NB4 (cell line): ENCODE results near the gene NGB.

Experiments used
- DNase-seq: peaks from one replicate; pipeline ENCODE4 v3.0.0; 2010; ENCODE audit warnings: low read depth
- H3K4me3 ChIP-seq: one replicate; pipeline ENCODE4 v1.5.1; 2011; ENCODE audit warnings: mild to moderate bottlenecking, low read depth, low read length, moderate library complexity
- CTCF ChIP-seq: IDR thresholded peaks from one replicate; pipeline ENCODE4 v1.5.1; 2012; ENCODE audit warnings: low read depth, low read length
- MAX ChIP-seq: IDR thresholded peaks from 2 replicates; pipeline ENCODE4 v1.6.1; 2011; ENCODE audit warnings: low read depth, low read length
- MYC ChIP-seq: IDR thresholded peaks from 2 replicates; pipeline ENCODE4 v1.6.1; 2011; ENCODE audit warnings: low read depth, low read length
- POLR2A ChIP-seq: IDR thresholded peaks from 2 replicates; pipeline ENCODE4 v1.6.1; 2011; ENCODE audit warnings: mild to moderate bottlenecking; ENCODE audit not compliant: insufficient read length; ENCODE audit errors: extremely low read depth

NGB gene

GRCh38 chr14:77278461-77279230 lies 7.6 kb upstream of the NGB start:
- TF ChIP-seq POLR2A (no peak), MAX (no peak), MYC (no peak), CTCF (no peak)
- H3K4me3 ChIP-seq: no peak overlapping the region
- DNase-seq: no peak

- TF ChIP-seq MYC: no peak
- TF ChIP-seq POLR2A: no peak
- no peak for TF ChIP-seq CTCF
- no peak for TF ChIP-seq MAX
- no peak overlapping the region for H3K4me3 ChIP-seq
- DNase-seq: no peak
Measured at GRCh38 chr14:77276959-77277358, 6.0 kb upstream of the NGB start.

- TF ChIP-seq MAX (no peak), CTCF (no peak), MYC (no peak), POLR2A (no peak)
- no peak for DNase-seq
Measured at GRCh38 chr14:77276295-77276935, 5.4 kb upstream of the NGB start.

GRCh38 chr14:77275601-77276017 lies 4.6 kb upstream of the NGB start:
- H3K4me3 ChIP-seq: no peak overlapping the region
- no peak for DNase-seq
- TF ChIP-seq POLR2A: no peak

More at GRCh38 chr14:77276295-77276935, 5.4 kb upstream of the NGB start:
- H3K4me3 ChIP-seq: no peak overlapping the region

- no peak for DNase-seq
- TF ChIP-seq CTCF (no peak), MYC (no peak), MAX (no peak), POLR2A (no peak)
Measured at GRCh38 chr14:77275041-77275580, 4.1 kb upstream of the NGB start.

GRCh38 chr14:77273796-77274195 lies 2.8 kb upstream of the NGB start:
- DNase-seq: no peak
- no peak overlapping the region for H3K4me3 ChIP-seq
- TF ChIP-seq MYC (no peak), MAX (no peak), CTCF (no peak), POLR2A (no peak)

More at GRCh38 chr14:77275041-77275580, 4.1 kb upstream of the NGB start:
- H3K4me3 ChIP-seq: no peak overlapping the region
